GDM1 (cell line): ENCODE data around the gene WHAMM.
"Not testable (repeated sequence)": the region's sequence is repeated elsewhere in the genome, so short reads cannot be mapped to it uniquely, and the experiment has no call there.

Experiments used
- DNase-seq: peaks from one replicate; lab custom pipeline; 2025; lab: John Stamatoyannopoulos, UW

The WHAMM gene

GRCh38 chr15:82839136-82839535 is 29.7 kb downstream of the WHAMM start:
- DNase-seq, result no peak

GRCh38 chr15:82840166-82840565 is 30.7 kb downstream of the WHAMM start:
- DNase-seq, result no peak

- DNase-seq, result no peak
Measured at GRCh38 chr15:82843566-82843965, 34.1 kb downstream of the WHAMM start.

- DNase-seq, result no peak
Measured at GRCh38 chr15:82845686-82846085, 36.3 kb downstream of the WHAMM start.

GRCh38 chr15:82846621-82847020 is 37.2 kb downstream of the WHAMM start:
- no peak for DNase-seq

GRCh38 chr15:82847703-82848102 is 38.3 kb downstream of the WHAMM start:
- no peak for DNase-seq

GRCh38 chr15:82848241-82848993 is 39.0 kb downstream of the WHAMM start:
- DNase-seq, result no peak

- peak; percentile 74 for DNase-seq
Measured at GRCh38 chr15:82849556-82850512, 40.4 kb downstream of the WHAMM start.

- DNase-seq, result no peak
Measured at GRCh38 chr15:82850731-82851130, 41.3 kb downstream of the WHAMM start.

GRCh38 chr15:82851306-82851850 is 42.0 kb downstream of the WHAMM start:
- DNase-seq, result no peak

- DNase-seq, result no peak
Measured at GRCh38 chr15:82851981-82852511, 42.6 kb downstream of the WHAMM start.

- no peak for DNase-seq
Measured at GRCh38 chr15:82852941-82853561, 43.6 kb downstream of the WHAMM start.

GRCh38 chr15:82854554-82854953 is 45.1 kb downstream of the WHAMM start:
- DNase-seq, result no peak

GRCh38 chr15:82855286-82856100 is 46.1 kb downstream of the WHAMM start:
- DNase-seq, result no peak

GRCh38 chr15:82856397-82857170 is 47.2 kb downstream of the WHAMM start:
- DNase-seq, result no peak

GRCh38 chr15:82858932-82859331 is 49.5 kb downstream of the WHAMM start:
- no peak for DNase-seq

GRCh38 chr15:82862886-82863285 is 53.5 kb downstream of the WHAMM start:
- no peak for DNase-seq

GRCh38 chr15:82864967-82865366 is 55.5 kb downstream of the WHAMM start:
- no peak for DNase-seq

- not testable (repeated sequence) for DNase-seq
Measured at GRCh38 chr15:82865581-82865980, 56.2 kb downstream of the WHAMM start.

GRCh38 chr15:82865981-82866380 is 56.6 kb downstream of the WHAMM start:
- not testable (repeated sequence) for DNase-seq
